ENCODE results near the gene NSUN5.
"Not testable (repeated sequence)": the region's sequence is repeated elsewhere in the genome, so short reads cannot be mapped to it uniquely, and the experiment has no call there.

NSUN5 gene

DNA sequence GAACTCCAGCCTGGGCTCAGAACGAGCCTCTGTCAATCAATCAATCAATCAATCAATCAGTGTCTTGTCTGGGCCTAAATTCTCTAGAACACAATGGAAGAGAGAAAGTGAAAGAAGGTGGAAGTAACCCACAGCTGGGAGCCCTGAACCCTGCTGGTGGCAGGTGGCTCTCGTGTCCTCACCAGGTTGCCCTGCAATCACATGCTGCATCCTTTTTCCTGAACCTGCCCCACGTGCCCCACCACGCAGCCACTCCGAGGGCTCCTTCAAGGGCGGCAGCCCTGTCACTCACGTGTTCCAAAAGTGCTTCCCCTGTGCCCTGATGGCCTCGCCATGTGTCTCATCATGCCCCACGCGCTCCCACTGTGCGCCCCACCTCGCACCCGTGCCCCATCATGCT is 18.8 kb upstream of the NSUN5 start:
- not testable (repeated sequence) for DNase-seq (ENCODE audit: low read depth in 2 of 2)

DNA sequence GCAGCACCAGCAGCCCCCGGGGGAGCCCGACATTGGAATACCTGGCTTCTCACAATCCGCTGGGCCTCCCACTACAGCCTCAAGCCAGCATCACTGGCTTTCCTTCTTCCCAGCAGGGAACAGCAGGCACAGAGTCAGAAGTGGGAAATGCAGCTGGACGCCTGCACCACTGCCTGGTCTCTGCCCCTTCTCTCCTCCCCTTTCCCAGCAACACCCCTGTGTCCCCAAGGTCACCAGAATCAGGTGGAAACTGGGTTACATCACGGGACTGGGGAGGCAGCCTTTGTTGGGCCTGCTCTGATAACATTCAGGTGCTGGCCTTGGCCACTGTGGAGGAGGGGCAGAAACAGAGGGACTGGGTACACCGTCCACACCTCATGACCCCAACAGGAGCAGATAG is 16.8 kb upstream of the NSUN5 start:
- not testable (repeated sequence) for DNase-seq (ENCODE audit: low read depth in 2 of 2)

DNA sequence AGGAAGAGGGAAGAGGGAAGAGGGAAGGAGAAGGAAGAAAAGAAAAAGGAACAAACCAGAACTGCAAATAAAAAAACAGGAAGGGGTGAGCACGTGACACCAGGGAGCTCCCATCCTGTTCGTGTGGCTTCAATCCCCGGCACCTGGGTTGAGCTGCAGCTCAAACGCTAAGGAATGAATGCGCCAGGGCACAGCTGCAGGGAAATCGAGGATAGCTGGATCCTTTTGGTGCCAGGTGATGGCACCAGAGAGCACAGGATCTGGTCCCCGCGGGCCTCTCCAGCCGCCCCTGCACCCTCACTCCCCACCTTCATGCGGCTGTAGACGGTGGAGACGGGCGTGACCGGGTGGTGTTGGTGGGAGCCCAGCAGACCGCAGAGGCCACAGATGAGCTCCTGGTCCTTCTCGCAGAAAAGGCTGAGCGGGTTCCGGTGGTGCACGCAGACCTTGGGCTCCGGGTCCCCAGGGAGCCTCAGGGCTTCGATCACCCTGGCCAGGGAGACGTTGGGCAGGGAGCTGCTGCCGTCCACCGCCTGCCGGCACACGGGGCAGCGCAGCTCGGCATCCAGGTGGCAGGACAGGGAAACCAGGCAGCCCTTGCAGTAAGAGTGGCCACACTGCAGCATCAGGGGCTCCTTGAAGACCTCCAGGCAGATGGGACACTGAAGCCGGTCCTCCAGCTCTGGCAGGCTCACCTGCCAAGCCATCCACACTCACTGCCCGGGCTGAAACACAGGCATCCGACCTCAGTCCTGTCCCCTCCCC is 15.6 kb upstream of the NSUN5 start:
- not testable (repeated sequence) for DNase-seq (ENCODE audit: low read depth in 2 of 2)

DNA sequence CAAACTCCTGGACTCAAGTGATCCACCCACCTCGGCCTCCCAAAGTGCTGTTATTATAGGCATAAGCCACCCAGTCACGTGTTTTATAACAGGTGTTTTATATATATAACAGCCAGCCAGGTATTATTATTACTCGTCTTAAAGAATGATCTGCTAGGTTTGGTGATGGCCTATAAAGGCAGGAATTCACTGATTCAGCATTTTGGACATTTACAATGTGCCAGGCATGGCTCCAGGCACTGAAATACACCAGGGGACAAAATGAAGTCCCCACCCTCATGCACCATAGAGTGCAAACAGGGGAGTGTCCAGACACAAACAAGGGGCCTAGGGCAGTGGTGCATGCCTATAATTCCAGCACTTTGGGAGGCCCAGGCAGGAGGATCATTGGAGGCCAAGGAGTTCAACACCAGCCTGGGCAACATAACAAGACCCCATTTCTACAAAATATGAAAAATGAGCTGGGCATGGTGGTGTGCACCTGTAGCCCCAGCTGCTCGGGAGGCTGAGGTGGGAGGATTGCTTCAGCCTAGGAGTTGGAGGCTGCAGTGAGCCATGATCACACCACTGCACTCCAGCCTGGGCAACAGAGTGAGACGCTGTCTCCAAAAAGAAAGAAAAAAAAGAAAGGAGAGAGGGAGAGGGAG is 14.9 kb upstream of the NSUN5 start:
- DNase-seq (ENCODE audit: low read depth in 2 of 2): not testable (repeated sequence)

DNA sequence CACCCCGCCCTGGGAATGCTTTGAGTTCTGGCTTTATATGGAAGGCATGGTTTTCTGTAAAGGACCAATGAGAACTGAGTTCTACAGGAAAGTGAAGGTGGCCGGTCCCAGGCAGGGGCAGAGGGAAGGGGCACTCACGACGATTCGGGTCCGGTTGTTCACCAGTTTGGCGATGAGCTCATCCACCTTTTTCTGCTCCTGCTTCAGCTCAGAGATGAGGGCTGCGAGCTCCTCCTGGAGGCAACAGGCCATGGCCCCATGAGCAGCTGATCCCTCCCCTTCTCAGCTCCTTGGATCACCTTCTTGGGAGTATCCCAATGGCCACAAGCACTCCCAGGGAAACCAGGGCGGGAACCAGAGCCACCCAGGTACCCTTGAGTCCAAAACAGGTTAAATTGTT is 11.4 kb upstream of the NSUN5 start:
- not testable (repeated sequence) for DNase-seq (ENCODE audit: low read depth in 2 of 2)

GRCh38 chr7:73319541-73319940 is 10.9 kb upstream of the NSUN5 start:
- not testable (repeated sequence) for DNase-seq (ENCODE audit: low read depth in 2 of 2)

GRCh38 chr7:73318656-73319204 is 10.1 kb upstream of the NSUN5 start:
- not testable (repeated sequence) for DNase-seq (ENCODE audit: low read depth in 2 of 2)

GRCh38 chr7:73316521-73316920 is 7.9 kb upstream of the NSUN5 start:
- DNase-seq (ENCODE audit: low read depth in 2 of 2): no peak

GRCh38 chr7:73314271-73314670 is 5.6 kb upstream of the NSUN5 start:
- DNase-seq (ENCODE audit: low read depth in 2 of 2): no peak

- no peak for DNase-seq (ENCODE audit: low read depth in 2 of 2)
Measured at GRCh38 chr7:73313521-73313906, 4.9 kb upstream of the NSUN5 start.

- no peak for DNase-seq (ENCODE audit: low read depth in 2 of 2)
Measured at GRCh38 chr7:73312831-73313520, 4.3 kb upstream of the NSUN5 start.

DNA sequence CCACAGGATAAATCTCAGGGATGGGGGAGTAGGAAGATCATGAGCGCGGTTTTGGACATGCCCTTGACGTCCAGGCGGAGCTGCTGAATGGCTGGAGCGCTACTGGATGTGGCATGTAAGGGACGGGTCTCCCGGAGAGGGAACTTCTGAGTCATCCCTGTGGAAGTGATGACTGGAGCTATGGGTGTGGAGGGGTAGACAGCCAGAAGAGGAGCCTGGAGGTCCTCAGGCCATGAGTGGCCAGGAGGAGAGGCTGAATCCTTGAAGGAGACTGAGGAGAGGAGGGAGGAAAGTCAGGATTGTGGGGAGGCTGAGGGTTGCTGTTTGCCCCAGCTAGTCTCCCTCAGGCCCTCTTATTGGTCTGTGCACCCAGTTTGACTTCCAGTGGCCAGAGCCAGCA is 2.8 kb upstream of the NSUN5 start:
- not testable (repeated sequence) for DNase-seq (ENCODE audit: low read depth in 2 of 2)

GRCh38 chr7:73308074-73308664 is 457 bp downstream of the NSUN5 start:
- no peak for DNase-seq (ENCODE audit: low read depth in 2 of 2)

DNA sequence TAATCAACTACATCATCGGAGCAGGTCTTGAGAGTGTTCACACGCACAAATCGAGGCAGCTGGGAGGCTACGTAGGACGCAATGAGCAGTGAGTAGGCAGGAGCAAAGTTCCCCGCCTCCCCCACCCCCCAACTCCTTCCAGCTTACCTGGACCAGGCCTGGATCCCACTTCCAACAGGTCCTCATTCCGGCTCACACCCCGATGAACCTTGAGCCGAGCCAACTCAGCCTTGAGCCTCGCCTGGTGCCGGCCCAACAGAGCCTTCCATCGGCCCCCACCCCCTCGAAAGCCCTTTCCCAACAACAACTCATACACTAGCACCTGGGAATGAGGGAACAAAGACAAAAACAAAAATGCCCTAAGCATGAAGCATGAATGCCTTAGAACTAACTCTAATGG is 1.2 kb downstream of the NSUN5 start:
- no peak for DNase-seq (ENCODE audit: low read depth in 2 of 2)

- not testable (repeated sequence) for DNase-seq (ENCODE audit: low read depth in 2 of 2)
Measured at GRCh38 chr7:73304612-73305387, 3.8 kb downstream of the NSUN5 start.

DNA sequence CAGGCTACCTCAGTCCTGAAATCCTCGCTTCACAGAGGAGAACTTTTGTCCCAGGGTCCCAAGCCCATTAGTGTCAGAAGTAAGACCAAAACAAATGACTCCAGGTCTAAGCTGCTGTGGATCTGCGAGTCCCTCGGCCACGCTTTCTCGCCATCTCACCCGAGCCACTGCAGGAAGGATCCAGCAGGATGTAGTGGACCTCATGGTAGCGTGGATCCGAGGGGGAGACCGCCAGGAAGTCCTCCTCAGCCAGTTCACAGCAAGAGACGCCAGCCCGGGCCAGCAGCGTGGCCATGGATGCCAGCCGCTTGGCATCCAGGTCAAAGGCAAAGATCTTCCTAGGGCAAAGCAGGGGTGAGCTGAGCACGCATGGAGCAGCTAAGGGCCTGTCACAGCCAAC is 4.6 kb downstream of the NSUN5 start:
- DNase-seq (ENCODE audit: low read depth in 2 of 2): no peak

- DNase-seq (ENCODE audit: low read depth in 2 of 2): no peak
Measured at GRCh38 chr7:73303546-73303945, 5.1 kb downstream of the NSUN5 start.

DNA sequence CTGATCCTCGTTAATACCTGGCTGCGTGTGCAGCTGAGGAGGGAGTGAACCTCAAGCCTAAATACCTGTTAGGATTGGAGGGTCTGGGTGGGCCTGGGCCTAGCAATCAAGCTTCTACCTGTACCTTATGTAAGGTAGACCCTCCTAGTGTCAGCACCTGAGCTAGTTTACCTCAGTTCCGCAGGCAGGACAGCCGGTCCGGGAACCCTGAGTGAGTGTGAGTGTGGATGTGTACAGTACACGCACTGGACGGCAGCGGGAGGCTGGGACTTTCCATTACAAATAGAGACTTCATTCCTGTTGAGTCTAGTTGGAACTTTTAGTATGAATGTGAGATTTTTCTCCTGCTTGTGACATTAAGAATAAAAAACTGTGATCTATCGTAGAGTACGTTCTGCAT is 5.8 kb downstream of the NSUN5 start:
- DNase-seq (ENCODE audit: low read depth in 2 of 2): not testable (repeated sequence)

DNA sequence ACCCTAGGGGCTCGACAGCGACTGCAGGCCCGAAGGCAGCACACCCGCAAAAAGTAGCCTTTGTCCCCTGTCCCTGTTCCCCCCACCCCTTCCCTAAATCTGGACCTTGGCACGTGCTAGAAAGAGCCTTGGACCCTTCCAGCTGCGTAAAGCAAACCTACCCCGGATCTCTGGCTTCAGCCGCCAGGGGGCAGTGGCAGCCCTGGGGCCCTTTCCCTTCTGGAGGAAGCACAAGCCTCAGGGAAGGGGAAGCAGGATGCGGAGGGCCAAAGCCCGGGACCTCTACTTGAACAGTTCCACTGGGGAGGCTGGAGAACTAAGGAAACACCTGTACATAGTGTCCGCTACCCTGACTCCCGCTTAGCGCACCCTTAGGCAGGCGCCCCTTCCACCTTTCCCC is 7.5 kb downstream of the NSUN5 start:
- not testable (repeated sequence) for DNase-seq (ENCODE audit: low read depth in 2 of 2)

DNA sequence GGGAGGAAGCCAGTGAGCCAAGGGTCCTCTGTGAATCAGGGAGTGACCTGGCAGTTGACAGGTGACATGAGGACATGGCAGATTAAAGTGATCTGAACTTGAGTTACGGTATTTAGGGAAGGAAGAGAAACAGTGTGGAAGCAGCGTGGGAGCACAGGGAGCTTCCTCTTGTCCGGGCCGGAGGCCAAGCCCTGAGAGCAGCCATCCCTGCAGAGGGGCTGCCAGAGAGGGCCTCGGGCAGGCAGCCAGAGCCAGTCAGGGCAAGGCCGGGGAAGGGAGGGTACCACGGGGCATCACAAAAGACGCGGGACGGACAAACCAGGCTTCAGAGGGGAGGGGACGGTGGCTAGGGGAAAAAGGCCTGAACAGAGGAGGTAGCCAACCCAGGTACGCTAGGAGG is 8.8 kb downstream of the NSUN5 start:
- not testable (repeated sequence) for DNase-seq (ENCODE audit: low read depth in 2 of 2)

- not testable (repeated sequence) for DNase-seq (ENCODE audit: low read depth in 2 of 2)
Measured at GRCh38 chr7:73297706-73298105, 10.9 kb downstream of the NSUN5 start.

All from fibroblast of skin of left quadriceps (primary cell).